HEK293T (cell line): ENCODE measurements around the gene RNF32.

ENCODE experiments used
- ELF4 ChIP-seq: fragments of 450-650 bp; IDR thresholded peaks from 2 replicates; pipeline ENCODE4 v1.6.1; 2017; ENCODE audit warnings: antibody characterized with exemption
- FOXA1 ChIP-seq: fragments of 450-650 bp; IDR thresholded peaks from 2 replicates; pipeline ENCODE4 v1.6.1; 2016; ENCODE audit warnings: mild to moderate bottlenecking

DNA sequence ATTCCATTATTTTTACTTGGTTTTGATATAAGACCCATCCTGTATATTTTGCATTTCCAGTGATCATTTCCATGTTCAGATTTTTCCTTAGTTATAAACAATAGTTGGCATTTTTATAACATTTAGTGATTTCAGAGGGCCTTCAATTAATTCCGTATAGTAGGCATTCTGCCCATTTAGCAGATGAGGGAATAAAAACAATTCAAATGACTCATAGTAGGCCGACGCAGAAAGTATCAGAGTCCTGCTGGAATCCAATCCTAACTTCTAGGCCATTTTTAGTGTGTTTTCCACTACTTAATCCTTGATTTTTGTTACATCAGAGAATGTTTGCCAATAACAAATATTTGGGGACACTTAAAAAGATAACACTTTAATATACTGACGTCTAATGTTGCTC lies 15.4 kb downstream of the RNF32 start:
- no peak for TF ChIP-seq FOXA1
- no peak for TF ChIP-seq ELF4
